Endodermal cell (in vitro differentiated cells): Measurements from ENCODE around the gene GRM8. TPM values are rescaled to one million over a fixed set of nuclear protein-coding genes. Genes with fewer than 3 reads are reported as not detected.

Source experiments
- DNase-seq: peaks from one replicate; pipeline ENCODE4 v3.0.0-alpha.2; 2017
- H3K27ac ChIP-seq: 2 replicates; pipeline ENCODE4 v1.5.1; 2013; ENCODE audit warnings: mild to moderate bottlenecking, low read depth, low read length, moderate library complexity
- H3K27me3 ChIP-seq: 2 replicates; pipeline ENCODE4 v1.6.1; 2013; ENCODE audit warnings: mild to moderate bottlenecking, low read length, moderate library complexity; ENCODE audit not compliant: insufficient read depth, control insufficient read depth, poor library complexity, severe bottlenecking
- H3K36me3 ChIP-seq: 2 replicates; pipeline ENCODE4 v1.7.0; 2013; ENCODE audit warnings: mild to moderate bottlenecking, low read length, moderate library complexity; ENCODE audit not compliant: control insufficient read depth, insufficient read depth
- H3K4me1 ChIP-seq: one replicate; pipeline ENCODE4 v1.7.0; 2013; ENCODE audit warnings: low read length; ENCODE audit not compliant: control insufficient read depth, insufficient read depth
- H3K4me3 ChIP-seq: 2 replicates; pipeline ENCODE4 v1.5.1; 2013; ENCODE audit warnings: mild to moderate bottlenecking, low read length, moderate library complexity
- H3K9ac ChIP-seq: 2 replicates; pipeline ENCODE4 v1.6.1; 2013; ENCODE audit warnings: mild to moderate bottlenecking, low read length, moderate library complexity; ENCODE audit not compliant: poor library complexity, severe bottlenecking; ENCODE audit errors: extremely low read depth
- H3K9me3 ChIP-seq: 2 replicates; pipeline ENCODE4 v1.6.1; 2013; ENCODE audit warnings: mild to moderate bottlenecking, low read length, moderate library complexity; ENCODE audit not compliant: control insufficient read depth
- H3K27ac Mint-ChIP-seq: 2 replicates; pipeline ENCODE4 v1.8.0; 2020; ENCODE audit warnings: mixed read lengths
- H3K27me3 Mint-ChIP-seq: 2 replicates; pipeline ENCODE4 v1.8.0; 2021; ENCODE audit warnings: mild to moderate bottlenecking, mixed read lengths; ENCODE audit not compliant: insufficient read depth
- H3K36me3 Mint-ChIP-seq: 2 replicates; pipeline ENCODE4 v1.8.0; 2020; ENCODE audit warnings: low read depth, mixed read lengths
- H3K4me1 Mint-ChIP-seq: 2 replicates; pipeline ENCODE4 v1.8.0; 2020; ENCODE audit warnings: mixed read lengths
- H3K4me3 Mint-ChIP-seq: 2 replicates; pipeline ENCODE4 v1.8.0; 2020; ENCODE audit warnings: mild to moderate bottlenecking, moderate library complexity, mixed read lengths
- H3K9me3 Mint-ChIP-seq: 2 replicates; pipeline ENCODE4 v1.8.0; 2020; ENCODE audit warnings: mild to moderate bottlenecking, mixed read lengths
- WGBS, 2 experiments: methylation state at CpG; one replicate each; pipeline versions ENCODE4 v1.1.5 to v1.1.7; 2013; ENCODE audit warnings: missing lambda C conversion rate in 2 of 2, mixed read lengths in 1 of 2; ENCODE audit not compliant: insufficient coverage in 1 of 2, insufficient read length in 1 of 2; 5-methylcytosine and 5-hydroxymethylcytosine counted together
- total RNA-seq, 2 donors: library from RNA; stranded (reverse); fragmentation: NEBNext Ultra II Directional in 1 of 2; extraction: Animal tissue kit (Norgen Biotek cat#: 25700) in 1 of 2; gene quantifications; 2 replicates in 1 of 2; 3 replicates in 1 of 2; pipeline ENCODE4 v1.2.1, GENCODE V29; 2021
- TF ChIP-seq, protein P1 (sequence below): fragments of 200-600 bp; sonication (generic); conservative IDR thresholded peaks from 2 replicates; pipeline ENCODE4 v1.5.0; 2021; ENCODE audit warnings: antibody characterized with exemption, mild to moderate bottlenecking

Gene GRM8
- total RNA-seq, 2 donors from 2014 or later: 0.93 to 2.0 TPM

DNA sequence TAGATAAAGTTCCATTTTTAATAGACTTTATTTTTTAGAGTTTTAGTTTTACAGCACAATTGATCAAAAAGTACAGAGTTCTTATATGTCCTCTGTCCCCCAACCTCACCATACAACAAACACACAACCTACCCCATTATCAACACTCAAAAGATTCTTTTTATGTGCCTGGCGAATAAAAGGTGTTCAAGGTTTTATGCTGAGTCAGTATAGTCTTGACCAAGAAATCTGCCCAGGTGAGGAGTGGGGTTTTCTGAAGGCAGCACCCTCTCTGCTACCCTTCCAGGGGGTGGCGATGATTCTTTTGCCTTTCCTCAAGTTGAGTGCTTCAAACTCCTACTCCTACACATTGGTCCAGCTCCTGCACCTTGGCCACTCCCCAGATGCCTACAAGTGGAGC, 222.9 kb downstream of the GRM8 start:
- no peak overlapping the region for H3K4me3 Mint-ChIP-seq
- no peaks in the 10 kb centered on the region for H3K36me3 Mint-ChIP-seq
- Histone ChIP-seq H3K27ac (no peak overlapping the region), H3K9ac (no peak overlapping the region), H3K27me3 (no peaks in the 10 kb centered on the region), H3K4me3 (no peak overlapping the region), H3K36me3 (no peaks in the 10 kb centered on the region), H3K9me3 (no peaks in the 10 kb centered on the region), H3K4me1 (peaks cover 3% of the 10 kb centered on the region)
- no peak for DNase-seq
- TF ChIP-seq, protein P1, sequence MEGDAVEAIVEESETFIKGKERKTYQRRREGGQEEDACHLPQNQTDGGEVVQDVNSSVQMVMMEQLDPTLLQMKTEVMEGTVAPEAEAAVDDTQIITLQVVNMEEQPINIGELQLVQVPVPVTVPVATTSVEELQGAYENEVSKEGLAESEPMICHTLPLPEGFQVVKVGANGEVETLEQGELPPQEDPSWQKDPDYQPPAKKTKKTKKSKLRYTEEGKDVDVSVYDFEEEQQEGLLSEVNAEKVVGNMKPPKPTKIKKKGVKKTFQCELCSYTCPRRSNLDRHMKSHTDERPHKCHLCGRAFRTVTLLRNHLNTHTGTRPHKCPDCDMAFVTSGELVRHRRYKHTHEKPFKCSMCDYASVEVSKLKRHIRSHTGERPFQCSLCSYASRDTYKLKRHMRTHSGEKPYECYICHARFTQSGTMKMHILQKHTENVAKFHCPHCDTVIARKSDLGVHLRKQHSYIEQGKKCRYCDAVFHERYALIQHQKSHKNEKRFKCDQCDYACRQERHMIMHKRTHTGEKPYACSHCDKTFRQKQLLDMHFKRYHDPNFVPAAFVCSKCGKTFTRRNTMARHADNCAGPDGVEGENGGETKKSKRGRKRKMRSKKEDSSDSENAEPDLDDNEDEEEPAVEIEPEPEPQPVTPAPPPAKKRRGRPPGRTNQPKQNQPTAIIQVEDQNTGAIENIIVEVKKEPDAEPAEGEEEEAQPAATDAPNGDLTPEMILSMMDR: no peak
- H3K27ac Mint-ChIP-seq: no peak overlapping the region
- WGBS, 2 experiments: 85% methylated on average over 2 of the region's 2 CpGs; no CpG with 5 or more reads in 1 of the 2 experiments
- peaks cover 15% of the 10 kb centered on the region for H3K27me3 Mint-ChIP-seq
- peaks cover 14% of the 10 kb centered on the region for H3K9me3 Mint-ChIP-seq
- H3K4me1 Mint-ChIP-seq: no peaks in the 10 kb centered on the region

- TF ChIP-seq, protein P1: no peak
- no peaks in the 10 kb centered on the region for H3K36me3 Mint-ChIP-seq
- no peak overlapping the region for H3K4me3 ChIP-seq
- H3K9me3 Mint-ChIP-seq: peaks cover 5% of the 10 kb centered on the region
- H3K27me3 Mint-ChIP-seq: peaks cover 5% of the 10 kb centered on the region
- no peak overlapping the region for H3K9ac ChIP-seq
- no peaks in the 10 kb centered on the region for H3K27me3 ChIP-seq
- H3K27ac ChIP-seq: no peak overlapping the region
- DNase-seq: no peak
- no peaks in the 10 kb centered on the region for H3K4me1 ChIP-seq
- no peak overlapping the region for H3K4me3 Mint-ChIP-seq
- 100% methylated on average over 1 of the region's 1 CpG; no CpG with 5 or more reads in 1 of the 2 experiments for WGBS, 2 experiments
- no peaks in the 10 kb centered on the region for H3K36me3 ChIP-seq
- peaks cover 2% of the 10 kb centered on the region for H3K4me1 Mint-ChIP-seq
- H3K27ac Mint-ChIP-seq: no peak overlapping the region
- H3K9me3 ChIP-seq: no peaks in the 10 kb centered on the region
Observed at GRCh38 chr7:127021857-127022256, 230.9 kb downstream of the GRM8 start.

- TF ChIP-seq, protein P1: no peak
- peaks cover 2% of the 10 kb centered on the region for H3K27me3 Mint-ChIP-seq
- no peaks in the 10 kb centered on the region for H3K36me3 Mint-ChIP-seq
- no peaks in the 10 kb centered on the region for H3K4me1 ChIP-seq
- H3K36me3 ChIP-seq: no peaks in the 10 kb centered on the region
- H3K9me3 Mint-ChIP-seq: no peaks in the 10 kb centered on the region
- H3K27ac ChIP-seq: no peak overlapping the region
- H3K9ac ChIP-seq: no peak overlapping the region
- no peak for DNase-seq
- no peak overlapping the region for H3K4me3 ChIP-seq
- H3K9me3 ChIP-seq: no peaks in the 10 kb centered on the region
- peaks cover 2% of the 10 kb centered on the region for H3K4me1 Mint-ChIP-seq
- no peaks in the 10 kb centered on the region for H3K27me3 ChIP-seq
- no peak overlapping the region for H3K27ac Mint-ChIP-seq
- H3K4me3 Mint-ChIP-seq: no peak overlapping the region
Observed at GRCh38 chr7:127021019-127021738, 231.6 kb downstream of the GRM8 start.
